HepG2 (cell line): ENCODE measurements around the gene MEX3D. TPM values are rescaled to one million over a fixed set of nuclear protein-coding genes. Genes with fewer than 3 reads are reported as not detected.

Source experiments
- ATAC-seq: fragments of 200-7000 bp; cut with Tn5 transposase; 3 replicates; pipeline ENCODE4 v1.9.1; 2020; ENCODE audit warnings: mild to moderate bottlenecking, moderate library complexity
- BruUV-seq: library from RNA; stranded (reverse); fragments of 400-500 nt; replicated peaks from 2 replicates; lab custom pipeline; 2021; lab: Mats Ljungman, UMichigan
- CTCF ChIA-PET: fragments of 300-600 bp; formaldehyde crosslinking; extraction: SDS; loops from one replicate; lab custom pipeline; 2021; ENCODE audit warnings: low total read pairs, inconsistent platforms, low intra/inter-chr PET ratio; lab: Yijun Ruan, JAX
- POLR2A ChIA-PET: fragments of 350-600 bp; sonication (Branson Sonifier 250); formaldehyde crosslinking; loops from one replicate; lab custom pipeline; 2020; ENCODE audit warnings: antibody characterized with exemption, inconsistent platforms; lab: Yijun Ruan, JAX
- DNase-seq: peaks from one replicate; pipeline ENCODE4 v3.0.0-alpha.2; 2015; ENCODE audit warnings: low spot score
- FAIRE-seq: peaks from 3 replicates; lab custom pipeline; 2011; peaks lifted over from hg19 to GRCh38; lab: Jason Lieb, UNC
- H2AFZ ChIP-seq: one replicate; pipeline ENCODE4 v1.6.1; 2011; ENCODE audit warnings: low read length, inconsistent platforms
- H3K27ac ChIP-seq: fragments of 300-600 bp; 3 replicates; pipeline ENCODE4 v1.8.0; 2011; ENCODE audit warnings: mixed run types, mild to moderate bottlenecking, mixed read lengths, low read length, inconsistent platforms; ENCODE audit not compliant: insufficient read depth; ENCODE audit errors: extremely low read length
- H3K27me3 ChIP-seq, 2 experiments: fragments of 200-600 bp in 1 of 2; 2 replicates in 1 of 2; 3 replicates in 1 of 2; pipeline versions ENCODE4 v1.6.0 to v1.8.0; 2011; ENCODE audit warnings: low read length in 2 of 2, mild to moderate bottlenecking in 2 of 2, moderate library complexity in 2 of 2, inconsistent platforms in 1 of 2; ENCODE audit not compliant: insufficient read depth in 2 of 2, control insufficient read depth in 1 of 2
- H3K36me3 ChIP-seq, 2 experiments: fragments of 200-600 bp in 1 of 2; replicated peaks in 1 of 2; 2 replicates in 1 of 2; 3 replicates in 1 of 2; pipeline versions ENCODE4 v1.5.1 to v1.8.0; 2011; ENCODE audit warnings: low read length in 2 of 2, inconsistent platforms in 1 of 2; ENCODE audit not compliant: insufficient read depth in 2 of 2, control insufficient read depth in 1 of 2
- H3K4me1 ChIP-seq: 2 replicates; pipeline ENCODE4 v1.5.1; 2012; ENCODE audit warnings: low read length, inconsistent platforms; ENCODE audit not compliant: insufficient read depth
- H3K4me2 ChIP-seq: 2 replicates; pipeline ENCODE4 v1.6.0; 2011; ENCODE audit warnings: low read depth, low read length, inconsistent platforms
- H3K4me3 ChIP-seq, 3 experiments: fragments of 200-600 bp in 1 of 3; sonication (generic), shearing (Covaris generic) in 1 of 3; replicated peaks in 1 of 3; 2 replicates each; pipeline ENCODE4 v1.5.1; 2011 to 2016; ENCODE audit warnings: low read length in 3 of 3, inconsistent platforms in 2 of 3, low read depth in 2 of 3, mild to moderate bottlenecking in 2 of 3, control low read depth in 1 of 3, mixed read lengths in 1 of 3; ENCODE audit not compliant: insufficient read depth in 1 of 3
- H3K79me2 ChIP-seq: one replicate; pipeline ENCODE4 v1.6.1; 2011; ENCODE audit warnings: low read length, inconsistent platforms; ENCODE audit not compliant: insufficient read depth
- H3K9ac ChIP-seq: 2 replicates; pipeline ENCODE4 v1.6.0; 2011; ENCODE audit warnings: mild to moderate bottlenecking, low read depth, low read length, inconsistent platforms; ENCODE audit not compliant: insufficient read depth
- H3K9me3 ChIP-seq: 2 replicates; pipeline ENCODE4 v1.5.1; 2012; ENCODE audit warnings: mild to moderate bottlenecking, low read length
- H4K20me1 ChIP-seq: 2 replicates; pipeline ENCODE4 v1.6.0; 2011; ENCODE audit warnings: inconsistent platforms, mild to moderate bottlenecking, low read length, moderate library complexity; ENCODE audit not compliant: insufficient read depth
- ARID4A ChIP-seq: sonication (generic); formaldehyde crosslinking; IDR thresholded peaks from 2 replicates; pipeline ENCODE4 v1.5.0; 2020; ENCODE audit warnings: mild to moderate bottlenecking, missing genetic modification reagents, borderline replicate concordance
- CEBPG ChIP-seq: IDR thresholded peaks from 2 replicates; pipeline ENCODE4 v1.6.1; 2016
- E2F2 ChIP-seq: sonication (generic); formaldehyde crosslinking; IDR thresholded peaks from 2 replicates; pipeline ENCODE4 v1.4.0; 2020; ENCODE audit warnings: missing genetic modification reagents, borderline replicate concordance
- GZF1 ChIP-seq: sonication (generic); formaldehyde crosslinking; IDR thresholded peaks from 2 replicates; pipeline ENCODE4 v1.5.1; 2020; ENCODE audit warnings: mild to moderate bottlenecking, missing genetic modification reagents
- KMT2A ChIP-seq: sonication (generic); formaldehyde crosslinking; IDR thresholded peaks from 2 replicates; pipeline ENCODE4 v1.4.0; 2020; ENCODE audit warnings: missing genetic modification reagents
- MNT ChIP-seq: fragments of 450-650 bp; IDR thresholded peaks from 2 replicates; pipeline ENCODE4 v1.6.1; 2016
- NCOR1 ChIP-seq: fragments of 200-600 bp; sonication (generic); IDR thresholded peaks from 2 replicates; pipeline ENCODE4 v1.7.0; 2017; ENCODE audit warnings: antibody characterized with exemption, low read length, borderline replicate concordance
- SALL1 ChIP-seq: sonication (generic); formaldehyde crosslinking; IDR thresholded peaks from 2 replicates; pipeline ENCODE4 v1.8.0; 2022; ENCODE audit warnings: mild to moderate bottlenecking, missing genetic modification reagents
- WGBS: methylation state at CpG from one replicate; pipeline ENCODE4 v1.1.6; 2017; ENCODE audit warnings: low lambda C conversion rate; 5-methylcytosine and 5-hydroxymethylcytosine counted together
- in situ Hi-C: cut with HindIII; loops from 2 replicates; pipeline ENCODE4 v1.10.0; 2017; ENCODE audit warnings: low pct_unique_long_range_greater_than_20kb; ENCODE audit not compliant: extremely low pct_ligation_motif_present
- intact Hi-C: fragments of 100-400 bp; cut with micrococcal nuclease; formaldehyde crosslinking; loops from one replicate; pipeline ENCODE4 v1.10.0; 2022; ENCODE audit not compliant: unreplicated experiment
- polyA plus RNA-seq, 8 experiments: library from polyadenylated mRNA; depleted of rRNA in 3 of 8; stranded (reverse) in 7 of 8; unstranded in 1 of 8; fragments of >200 nt; fragmentation: Illumina TruSeq in 4 of 8; extraction: Trizol in 4 of 8; gene quantifications; 2 replicates each; pipeline versions ENCODE4 v1.2.1 to v1.2.3, GENCODE V29; 2011 to 2016; ENCODE audit warnings: low read depth in 4 of 8, missing spikeins in 1 of 8, mixed read lengths in 1 of 8; ENCODE audit not compliant: insufficient read depth in 1 of 8
- total RNA-seq, 5 experiments: library from RNA; depleted of rRNA; stranded (reverse); fragments of >200 nt; fragmentation: Illumina TruSeq; extraction: Trizol; gene quantifications; 2 replicates each; pipeline ENCODE4 v1.2.3, GENCODE V29; 2016; ENCODE audit warnings: low read depth in 1 of 5

Gene MEX3D
- total and polyA plus RNA-seq, 2 of the 13 experiments (the other 11 are each of a cell fraction or from before 2014, with no cell fraction given): 3.6 to 17.1 TPM

GRCh38 chr19:1605236-1606137 is 37.4 kb upstream of the MEX3D start, which contains the start of gene UQCR11 (continued):
- TF ChIP-seq NCOR1: peak; percentile 74; the same call in 1 of the 2 replicates
- TF ChIP-seq SALL1: peak; percentile 66
- TF ChIP-seq KMT2A (CRISPR knock-in tag): peak; percentile 65
- TF ChIP-seq GZF1 (CRISPR knock-in tag): peak; percentile 31; the same call in 1 of the 2 replicates
- peak; percentile 73 for TF ChIP-seq MNT
- TF ChIP-seq E2F2 (CRISPR knock-in tag): 0 out of 2 replicates have a peak, but pooled peaks have one; percentile 32

- peaks cover 41% of the 10 kb centered on the region for H3K79me2 ChIP-seq
- peaks cover 12 to 25% of the 10 kb centered on the region in 2 experiments for H3K36me3 ChIP-seq
- 0 out of 2 replicates have a peak, but pooled peaks have one; percentile 26 for TF ChIP-seq CEBPG (CRISPR knock-in tag)
- TF ChIP-seq ARID4A (CRISPR knock-in tag): no peak
- in situ Hi-C loops (no loop called here), intact Hi-C loops (no loop called here)
- no peak overlapping the region for H2AFZ ChIP-seq
- DNase-seq: no peak
- CTCF ChIA-PET: no interaction called here
- no TSS peak for BruUV-seq
- no peak for FAIRE-seq
- no peak overlapping the region for H3K9ac ChIP-seq
- no peak overlapping the region for H3K4me3 ChIP-seq
- peaks cover 5% of the 10 kb centered on the region; the same call in 1 of the 2 replicates for H4K20me1 ChIP-seq
- peaks cover 32% of the 10 kb centered on the region for H3K4me1 ChIP-seq
- POLR2A ChIA-PET: interaction anchor here (2.7 kb wide), 1 partner anchor 9 kb away, joined by 22 read pairs; the partner anchor contains the start of gene MBD3
- H3K4me2 ChIP-seq: no peak overlapping the region
- no peak for ATAC-seq
- H3K9me3 ChIP-seq: no peaks in the 10 kb centered on the region
- H3K27ac ChIP-seq: no peak overlapping the region
- no peaks in the 10 kb centered on the region; a peak in 2 of 5 replicates for H3K27me3 ChIP-seq
- WGBS: 95% methylated on average over 21 of the region's 21 CpGs
These were observed 34.1 kb upstream of the MEX3D start for GRCh38 chr19:1602091-1602707.
